HG02571 (cell line): Measurements from ENCODE around the gene LAMA5.

Experiments used
- ATAC-seq: cut with Tn5 transposase; IDR thresholded peaks from one replicate; pipeline ENCODE4 v1.9.1; 2021; ENCODE audit warnings: mild to moderate bottlenecking, moderate library complexity; ENCODE audit not compliant: unreplicated experiment

LAMA5 gene

DNA sequence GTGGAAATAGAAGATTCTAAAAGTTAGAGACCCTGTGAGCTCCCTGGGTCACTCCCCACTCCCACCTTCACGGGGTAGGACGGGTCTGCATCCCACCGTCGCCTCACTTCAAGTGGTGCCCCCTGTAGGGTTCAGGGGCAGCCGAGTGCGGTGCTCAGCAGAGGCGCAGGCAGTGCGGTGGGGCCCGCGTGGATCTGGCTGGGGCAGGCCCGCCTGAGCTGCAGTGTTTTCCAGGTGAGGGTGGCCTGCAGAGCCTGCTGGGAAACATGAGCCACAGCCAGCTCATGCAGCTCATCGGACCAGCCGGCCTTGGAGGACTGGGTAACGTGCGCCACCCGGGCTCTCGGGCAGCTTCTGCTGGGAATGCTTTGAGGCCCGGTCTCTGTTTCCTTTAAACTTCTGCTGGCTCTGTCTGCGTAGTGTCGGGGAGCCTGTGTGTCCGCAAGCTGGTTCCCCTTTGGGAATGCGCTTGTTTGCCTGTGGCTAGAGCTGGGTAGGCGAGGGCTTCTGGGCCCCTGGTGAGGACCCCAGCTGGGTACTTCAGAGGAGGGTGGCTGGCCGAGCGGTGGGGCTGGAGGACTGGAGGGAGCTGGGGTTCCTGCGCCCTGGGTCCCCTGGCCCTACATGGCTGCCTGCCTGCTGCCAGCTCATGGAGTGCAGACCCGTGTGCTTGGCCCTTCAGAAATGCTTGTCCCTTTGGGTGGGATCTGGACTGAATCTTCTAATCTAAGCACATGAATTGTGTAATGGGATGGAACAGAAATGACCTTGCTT lies 60.5 kb downstream of the LAMA5 start:
- ATAC-seq: no peak

DNA sequence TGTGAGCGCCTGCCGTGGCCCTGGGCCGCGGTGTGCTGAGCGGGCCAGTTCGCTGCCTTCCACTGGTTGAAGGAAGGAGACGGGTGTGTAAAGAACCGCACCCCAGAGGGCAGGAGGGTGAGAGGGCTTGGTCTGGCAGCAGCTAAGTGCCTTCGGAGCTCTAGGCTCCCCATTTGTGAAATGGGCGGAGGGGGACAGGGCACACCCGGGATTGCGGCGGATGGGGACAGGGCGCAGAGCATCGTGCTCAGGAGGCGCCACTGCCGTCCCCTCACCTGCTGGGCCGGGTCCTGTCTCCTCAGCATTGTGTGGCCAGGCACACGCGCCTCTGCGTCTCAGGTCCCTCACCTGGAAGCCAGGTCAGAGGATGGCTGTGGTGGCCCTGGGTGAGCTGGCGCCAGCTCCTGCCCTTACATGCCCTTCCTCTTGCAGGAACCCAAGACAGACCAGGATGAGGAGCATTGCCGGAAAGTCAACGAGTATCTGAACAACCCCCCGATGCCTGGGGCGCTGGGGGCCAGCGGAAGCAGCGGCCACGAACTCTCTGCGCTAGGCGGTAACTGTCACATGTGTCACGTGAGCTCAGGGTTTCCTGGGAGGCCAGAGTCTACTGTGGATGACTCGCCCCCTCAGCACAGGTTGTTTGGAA lies 61.2 kb downstream of the LAMA5 start:
- ATAC-seq: no peak

DNA sequence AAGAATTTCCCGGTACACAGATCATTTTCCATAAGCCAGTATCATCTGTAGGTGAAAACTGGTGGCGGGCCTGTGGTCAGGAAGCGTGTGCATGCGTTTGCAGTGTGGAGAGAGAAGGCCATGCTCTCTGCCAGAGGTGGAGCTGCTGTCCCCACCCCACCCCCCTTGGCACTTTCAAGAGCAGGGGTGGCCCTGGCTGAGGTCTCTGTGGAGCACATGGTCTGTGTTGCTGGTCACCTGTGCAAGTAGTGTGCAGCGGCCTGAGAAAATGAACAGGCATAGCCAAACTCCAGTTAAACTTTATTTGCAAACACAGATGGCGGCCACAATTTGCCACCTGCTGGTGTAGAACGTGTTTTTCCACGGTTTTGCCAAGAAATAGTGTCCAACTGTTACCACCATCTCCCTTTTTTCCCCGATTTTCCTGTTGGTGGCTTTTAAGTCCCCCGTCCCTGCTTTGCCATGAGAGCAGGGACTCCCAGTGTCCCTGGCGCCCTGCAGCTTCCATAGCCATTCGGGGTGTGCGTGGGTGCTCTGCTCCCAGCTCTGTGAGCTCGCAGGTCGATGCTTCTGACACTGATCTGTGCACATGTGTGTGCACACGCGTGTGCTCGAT lies 61.9 kb downstream of the LAMA5 start:
- no peak for ATAC-seq

DNA sequence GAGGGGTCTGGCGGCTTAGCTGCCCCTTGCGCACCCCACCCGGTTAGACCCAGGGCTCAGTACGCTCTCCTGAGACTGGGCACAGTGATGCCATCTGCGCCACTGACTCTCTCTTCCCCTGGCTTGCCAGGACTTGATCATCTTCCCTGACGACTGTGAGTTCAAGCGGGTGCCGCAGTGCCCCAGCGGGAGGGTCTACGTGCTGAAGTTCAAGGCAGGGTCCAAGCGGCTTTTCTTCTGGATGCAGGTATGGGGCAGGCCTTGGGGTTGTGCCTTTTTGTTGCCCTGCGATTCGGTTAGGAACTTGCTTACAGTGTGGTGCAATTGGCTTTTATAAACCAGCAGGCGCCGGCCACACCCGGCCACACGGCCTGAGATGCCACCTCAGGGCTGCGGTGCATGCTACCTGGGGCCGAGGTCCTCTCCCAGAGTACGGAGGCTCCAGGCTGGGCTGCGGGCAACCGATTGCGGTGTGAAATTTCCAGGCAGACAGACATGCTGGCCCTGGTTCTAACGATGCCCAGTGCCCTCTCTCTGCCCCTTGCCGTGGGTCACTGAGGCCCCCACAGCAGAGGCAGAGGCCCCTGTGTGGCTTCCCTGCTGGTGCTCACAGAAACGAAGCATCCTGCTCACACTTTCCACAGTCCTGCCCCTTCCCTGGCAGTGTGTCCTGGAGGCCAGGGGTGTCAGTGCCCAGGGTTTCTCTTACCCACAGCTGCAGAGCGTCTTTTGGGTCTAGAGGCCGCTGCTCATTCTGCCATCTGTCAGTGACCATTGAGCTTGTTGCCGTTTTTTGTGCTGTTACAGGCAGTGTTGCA lies 62.6 kb downstream of the LAMA5 start:
- no peak for ATAC-seq

DNA sequence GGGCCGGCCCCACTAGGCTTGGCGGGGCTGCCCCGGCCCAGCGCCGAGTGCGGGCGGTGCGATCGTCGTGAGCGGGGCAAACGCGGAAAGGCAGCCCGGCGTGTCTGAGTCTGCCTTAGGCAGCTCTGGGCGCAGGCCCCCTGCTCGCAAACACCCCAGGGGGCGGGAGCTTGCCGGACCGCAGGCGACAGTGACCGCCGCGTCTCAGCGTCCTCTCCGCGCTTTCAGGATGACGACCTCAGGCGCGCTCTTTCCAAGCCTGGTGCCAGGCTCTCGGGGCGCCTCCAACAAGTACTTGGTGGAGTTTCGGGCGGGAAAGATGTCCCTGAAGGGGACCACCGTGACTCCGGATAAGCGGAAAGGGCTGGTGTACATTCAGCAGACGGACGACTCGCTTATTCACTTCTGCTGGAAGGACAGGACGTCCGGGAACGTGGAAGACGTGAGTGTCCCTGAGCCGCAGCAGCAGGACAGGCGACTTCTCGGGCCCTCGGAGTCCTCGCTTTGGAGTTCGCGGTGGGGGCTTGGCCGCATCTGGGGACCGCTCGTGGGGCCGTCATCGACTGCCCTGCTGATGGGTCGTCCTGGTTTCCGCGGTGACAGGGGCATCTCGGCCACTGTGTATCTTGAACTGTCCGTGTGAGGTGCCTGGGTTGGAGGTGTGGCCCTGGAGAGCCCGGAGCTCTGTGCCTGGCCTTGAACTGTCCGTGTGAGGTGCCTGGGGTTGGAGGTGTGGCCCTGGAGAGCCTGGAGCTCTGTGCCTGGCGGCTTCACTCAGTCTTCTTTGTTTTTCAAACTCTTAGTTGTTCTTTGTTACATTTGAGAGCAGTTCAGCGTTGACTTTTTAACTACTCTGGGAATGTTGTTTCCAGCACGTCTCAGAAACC lies 63.5 kb downstream of the LAMA5 start:
- no peak for ATAC-seq

DNA sequence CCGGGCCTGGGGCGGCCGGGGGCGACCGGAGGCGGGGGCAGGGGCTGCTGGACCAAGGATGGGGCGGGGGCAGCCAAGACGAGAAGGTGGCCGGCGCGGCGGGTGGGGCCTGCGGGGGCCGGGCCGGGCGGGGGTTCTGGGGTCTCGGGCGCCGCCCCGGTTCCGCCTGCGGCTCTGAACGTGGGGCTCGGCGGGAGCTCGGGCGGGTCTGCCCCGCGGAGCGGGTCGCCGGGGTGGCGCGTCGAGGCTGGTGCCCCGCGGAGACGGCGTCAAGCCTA lies 64.1 kb downstream of the LAMA5 start:
- ATAC-seq: no peak

DNA sequence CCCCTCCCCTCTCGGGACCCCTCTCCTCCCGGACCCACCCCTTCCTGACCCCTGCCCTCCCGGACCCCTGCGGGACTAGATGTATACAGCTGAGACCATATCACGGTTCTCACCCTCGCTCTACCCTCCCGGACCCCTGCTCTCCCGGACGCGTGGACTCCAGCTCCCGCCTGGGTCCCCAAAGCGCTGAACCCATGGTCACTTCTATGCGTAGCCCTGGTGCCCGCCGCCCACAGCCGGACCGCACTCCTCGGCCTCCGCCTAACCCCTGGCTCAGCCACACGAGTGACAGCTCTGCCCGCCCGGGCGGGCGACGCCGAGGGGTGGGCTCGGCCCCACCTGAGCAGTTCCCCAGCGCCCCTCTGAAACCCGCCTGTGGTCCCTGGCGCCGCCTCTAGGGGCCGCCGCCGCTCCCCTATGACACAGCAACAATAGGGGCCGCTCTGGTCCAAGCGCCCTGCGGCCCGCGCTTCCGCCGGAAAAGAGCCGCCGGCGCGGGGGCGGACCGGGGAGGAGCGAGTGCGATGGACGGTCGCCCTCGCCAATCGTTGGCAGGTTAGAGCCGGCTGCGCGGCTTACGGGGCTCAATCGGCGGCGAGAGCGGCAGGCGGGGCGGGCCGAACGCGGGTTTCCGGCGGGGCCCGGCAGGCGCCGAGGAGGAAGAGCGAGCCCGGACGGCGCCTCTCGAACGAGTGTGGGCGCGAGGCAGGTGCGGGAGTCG lies 64.6 kb downstream of the LAMA5 start, which contains the start of gene ADRM1:
Gene ADRM1, plus strand, starts transcription at position 657 of the 721 bp plus-strand sequence. CDS start 572 bp downstream, outside the sequence.
- ATAC-seq: peak; percentile 80

DNA sequence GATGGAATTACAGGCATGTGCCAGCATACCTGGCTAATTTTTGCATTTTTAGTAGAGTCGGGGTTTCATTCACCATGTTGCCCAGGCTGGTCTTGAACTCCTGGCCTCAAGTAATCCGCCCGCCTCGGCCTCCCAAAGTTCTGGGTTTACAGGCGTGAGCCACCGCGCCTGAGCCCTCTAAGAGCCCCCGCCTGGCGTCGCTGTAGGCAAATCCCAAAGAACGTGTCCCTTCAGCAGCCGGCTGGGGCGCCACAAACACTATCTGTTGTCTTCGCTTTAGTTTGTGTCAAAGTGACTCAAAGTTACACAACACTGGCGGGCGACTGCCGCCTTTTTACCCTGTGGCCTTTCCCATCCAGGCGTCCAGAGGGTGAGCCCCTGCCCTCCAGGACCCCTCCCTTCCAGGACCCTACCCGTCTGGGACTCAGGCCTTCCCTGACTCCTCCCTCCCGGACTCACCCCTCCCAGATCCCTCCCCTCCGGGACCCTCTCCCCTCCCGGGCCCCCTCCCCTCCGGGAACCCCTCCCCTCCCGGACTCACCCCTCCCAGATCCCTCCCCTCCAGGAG lies 65.3 kb downstream of the LAMA5 start:
- ATAC-seq: peak; percentile 24

DNA sequence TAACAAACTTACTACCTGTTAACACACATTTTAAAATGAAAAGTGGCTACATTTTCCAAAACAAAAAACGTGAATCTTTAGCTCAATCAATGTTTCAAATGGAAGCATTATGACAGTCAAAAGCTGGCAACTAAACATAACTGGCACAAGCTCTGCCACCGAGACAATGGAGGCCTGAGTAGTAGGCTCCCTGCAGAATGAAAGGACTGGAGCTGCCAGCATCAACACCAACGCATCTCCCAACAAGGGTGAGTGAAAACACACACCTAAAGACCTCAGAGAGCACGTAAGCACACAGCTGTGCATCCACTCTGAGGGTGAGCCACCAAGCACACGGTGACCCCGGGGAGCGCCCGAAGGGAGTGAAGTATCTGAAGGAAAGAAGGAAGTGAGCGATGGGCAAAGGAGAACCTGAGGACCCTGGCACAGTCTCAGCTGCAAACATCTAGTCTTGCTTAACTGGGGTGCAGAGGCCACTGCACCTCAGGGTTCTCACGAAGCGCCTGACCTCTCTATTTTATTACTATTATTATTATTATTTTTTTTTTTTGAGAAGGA lies 65.9 kb downstream of the LAMA5 start:
- ATAC-seq: no peak

DNA sequence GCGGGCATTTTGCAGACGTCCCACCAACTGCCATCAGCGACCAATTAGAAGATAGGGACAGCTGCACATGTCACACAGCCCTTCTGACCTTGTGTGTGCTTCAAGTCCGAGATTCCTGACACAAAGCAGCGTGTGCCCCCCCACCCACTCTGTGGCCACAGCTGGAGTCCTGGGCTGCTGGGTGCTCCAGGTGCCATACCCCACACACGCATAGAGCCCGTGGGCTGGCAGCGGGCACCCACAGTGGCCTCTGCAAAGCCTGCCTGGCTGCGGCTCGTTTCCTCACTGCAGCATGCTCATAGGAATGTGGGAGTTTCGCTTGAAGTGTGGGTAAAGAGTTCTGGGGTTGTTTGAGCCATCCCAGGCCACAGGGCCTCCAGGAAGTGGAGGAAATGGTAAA lies 66.8 kb downstream of the LAMA5 start:
- ATAC-seq: no peak

DNA sequence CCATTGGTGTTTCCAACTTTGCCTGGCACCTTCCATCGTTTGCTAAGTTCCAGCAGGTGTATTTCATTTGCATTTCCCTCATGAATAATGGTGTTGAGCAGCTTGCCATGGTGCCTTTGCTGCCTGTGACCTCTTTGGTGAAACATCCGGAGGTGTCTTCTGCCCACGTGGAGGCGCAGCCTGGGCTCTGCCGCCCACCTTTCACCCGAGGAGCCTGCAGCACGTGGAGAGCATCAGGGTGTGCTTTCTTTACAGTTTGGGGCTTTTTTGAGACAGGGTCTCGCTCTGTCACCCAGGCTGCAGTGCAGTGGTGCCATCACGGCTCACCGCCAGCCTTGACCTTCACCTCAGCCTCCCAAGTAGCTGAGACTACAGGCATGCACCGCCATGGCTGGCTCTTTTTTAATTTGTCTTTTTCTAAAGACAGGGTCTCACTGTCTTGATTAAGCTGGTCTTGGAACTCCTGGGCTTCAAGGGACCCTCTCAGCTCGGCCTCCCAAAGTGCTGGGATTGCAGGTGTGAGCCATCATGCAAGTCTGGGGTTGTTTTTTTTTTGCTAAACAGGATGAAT lies 67.4 kb downstream of the LAMA5 start:
- ATAC-seq: no peak

DNA sequence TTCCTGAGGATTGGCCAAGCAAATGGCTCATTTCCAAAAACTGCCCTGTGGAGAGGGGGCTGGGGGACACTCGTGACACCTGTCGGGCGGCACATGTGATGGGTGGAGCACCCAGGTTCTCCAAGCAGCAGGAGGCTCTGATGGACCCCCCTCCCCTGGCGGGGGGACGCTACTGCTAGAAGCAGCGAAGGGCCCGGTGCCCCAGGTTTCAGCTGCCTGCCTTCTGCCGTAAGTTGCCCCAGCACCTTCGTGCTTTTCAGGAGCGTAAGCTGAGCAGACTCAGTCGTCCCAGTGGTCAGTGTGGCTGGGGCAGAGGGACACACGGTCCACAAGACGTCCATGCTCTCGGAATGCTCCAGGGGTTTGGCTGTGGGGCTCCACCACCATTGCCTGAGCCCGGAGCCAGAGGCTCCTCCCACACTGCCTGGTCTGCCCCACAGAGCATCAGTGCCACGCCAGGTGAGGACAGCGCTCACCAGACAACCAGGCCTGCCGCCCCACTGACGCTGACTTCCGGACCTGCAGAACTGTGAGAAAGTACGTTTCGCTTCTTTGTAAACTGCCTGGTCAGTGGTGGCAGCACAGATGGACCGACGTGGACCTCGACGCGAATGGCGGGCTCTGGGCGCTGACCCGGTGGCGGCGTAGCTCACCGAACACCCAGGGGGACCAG lies 68.4 kb downstream of the LAMA5 start:
- ATAC-seq: no peak

DNA sequence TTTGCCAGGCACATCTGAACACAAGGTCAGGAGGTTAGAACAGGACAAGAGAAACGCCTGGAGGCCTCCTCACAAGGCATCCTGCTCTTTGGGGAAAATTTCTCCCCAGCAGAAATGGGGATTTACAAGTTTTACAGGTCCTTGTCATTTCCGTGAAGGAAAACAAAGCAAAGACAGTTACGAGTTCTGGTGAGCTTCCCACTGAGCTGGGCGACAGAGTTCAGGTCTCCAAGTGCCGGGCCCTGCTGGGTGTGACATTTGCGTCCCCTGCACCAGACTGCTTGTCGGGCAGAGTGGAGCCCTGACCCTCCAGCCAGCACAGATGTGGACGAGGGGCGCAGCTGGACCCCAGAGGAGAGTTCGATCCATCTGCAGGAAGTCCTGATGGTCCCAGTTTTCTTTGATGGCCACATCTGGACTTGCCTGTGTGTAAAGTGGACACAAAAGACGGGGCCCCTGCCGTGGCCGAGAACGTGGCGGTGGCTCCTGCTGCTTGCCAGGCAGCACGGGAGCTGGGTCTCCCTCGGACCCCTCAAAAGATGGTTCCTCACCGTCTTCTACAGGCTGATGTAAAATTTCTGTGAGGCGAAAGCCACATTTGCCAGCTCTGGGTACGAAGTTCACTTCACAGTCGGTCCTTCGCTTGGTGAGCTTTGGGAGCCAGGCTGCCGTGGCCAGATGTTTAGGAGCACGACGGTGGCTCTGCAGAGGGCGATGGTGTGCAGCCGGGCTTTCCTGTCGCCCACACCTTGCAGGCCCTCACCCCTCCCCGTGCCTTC lies 69.5 kb downstream of the LAMA5 start:
- no peak for ATAC-seq

DNA sequence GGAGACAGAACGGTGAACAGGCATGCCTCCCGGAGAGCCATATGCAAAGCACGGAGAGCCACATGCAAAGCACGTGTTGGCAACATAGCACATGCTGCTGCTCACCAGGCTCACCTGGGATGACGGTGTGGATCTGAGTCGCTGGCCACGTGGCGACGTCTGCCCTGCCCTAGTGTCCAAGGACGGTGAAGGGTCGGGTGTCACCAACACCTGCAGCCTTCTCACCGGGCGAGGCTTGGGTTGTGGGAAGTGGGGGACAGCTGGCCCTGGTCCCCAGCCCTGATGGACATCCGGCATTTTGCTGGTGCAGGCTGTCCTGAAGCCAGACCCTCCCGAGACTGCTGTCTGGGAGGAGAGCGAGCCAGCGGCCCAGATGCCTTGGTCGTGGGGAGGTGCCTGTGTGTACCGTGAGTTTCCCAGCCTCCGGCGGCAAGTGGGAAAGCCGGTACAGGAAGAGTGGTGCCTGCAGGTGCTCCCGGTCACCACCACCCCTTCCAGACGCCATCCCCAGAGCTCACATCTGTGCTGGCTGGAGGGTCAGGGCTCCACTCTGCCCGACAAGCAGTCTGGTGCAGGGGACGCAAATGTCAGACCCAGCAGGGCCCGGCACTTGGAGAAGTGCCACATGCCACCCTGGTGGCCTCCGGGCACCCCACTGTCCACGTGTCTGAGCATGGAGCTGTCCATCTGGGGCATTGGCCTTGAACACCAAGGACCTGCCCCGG lies 70.2 kb downstream of the LAMA5 start:
- no peak for ATAC-seq

DNA sequence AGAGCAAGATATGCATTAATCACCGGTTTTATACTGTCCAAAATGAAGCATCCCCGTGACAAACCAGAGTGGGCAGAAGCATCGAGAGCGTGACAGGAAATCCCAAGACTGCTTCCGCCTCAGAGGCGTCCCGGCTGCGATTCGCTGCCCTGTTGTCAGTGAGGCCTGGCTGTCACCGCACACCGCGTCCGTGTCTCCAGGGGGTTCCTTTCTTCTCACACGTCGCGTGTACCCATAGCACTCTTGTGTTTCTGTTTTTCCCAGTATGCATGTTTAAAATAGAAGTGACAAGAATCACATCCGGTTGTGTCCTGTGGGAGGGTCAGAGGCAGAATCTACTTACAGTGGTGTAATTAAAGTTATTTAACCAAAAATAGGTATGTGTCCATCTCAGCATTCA lies 72.6 kb downstream of the LAMA5 start:
- ATAC-seq: no peak

DNA sequence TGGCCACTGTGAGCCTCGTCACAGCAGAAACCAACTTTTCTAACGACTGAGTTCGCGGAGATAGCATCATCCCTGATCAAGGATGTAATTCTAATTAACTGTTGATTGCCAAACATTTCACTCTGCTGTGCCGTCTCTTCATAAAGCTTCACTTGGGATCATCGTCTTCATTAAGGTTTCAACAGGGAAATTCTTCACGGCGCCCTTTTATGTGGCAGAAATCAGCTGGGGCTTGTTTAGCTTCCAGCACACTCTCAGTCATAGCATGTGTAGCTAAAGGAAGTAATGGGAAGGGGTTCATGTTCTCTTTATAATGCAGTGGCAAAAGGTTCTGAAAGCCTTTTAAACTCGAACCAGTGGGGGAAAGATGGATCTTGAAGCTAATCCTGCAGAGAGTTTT lies 73.2 kb downstream of the LAMA5 start:
- ATAC-seq: no peak
